D341Med (cell line): Measurements from ENCODE around the gene PIGU.

Experiments
- DNase-seq: peaks from one replicate; pipeline ENCODE4 v3.0.0; 2012; ENCODE audit warnings: low spot score

PIGU gene

GRCh38 chr20:34512266-34512954 lies 164.5 kb downstream of the PIGU start:
- no peak for DNase-seq

- no peak for DNase-seq
Observed at GRCh38 chr20:34511891-34512265, 165.0 kb downstream of the PIGU start.

GRCh38 chr20:34510575-34510974 lies 166.3 kb downstream of the PIGU start:
- DNase-seq: no peak
